ENCODE measurements around the gene GLRB.

The GLRB gene

GRCh38 chr4:157115613-157116335 is 39.8 kb downstream of the GLRB start:
- no peak overlapping the region for H3K4me3 ChIP-seq (ENCODE audit: low read depth, low read length)
- TF ChIP-seq CTCF (IDR thresholded peaks at IDR 0.05; ENCODE audit: low read depth, low read length, missing control alignments) = no peak
- no peak for DNase-seq (ENCODE audit: low read depth)

- no peak for DNase-seq (ENCODE audit: low read depth)
- TF ChIP-seq CTCF (IDR thresholded peaks at IDR 0.05; ENCODE audit: low read depth, low read length, missing control alignments) = no peak
- no peak overlapping the region for H3K4me3 ChIP-seq (ENCODE audit: low read depth, low read length)
These were observed 45.5 kb downstream of the GLRB start for GRCh38 chr4:157121401-157121800.

- TF ChIP-seq CTCF (IDR thresholded peaks at IDR 0.05; ENCODE audit: low read depth, low read length, missing control alignments) = no peak
- no peak overlapping the region for H3K4me3 ChIP-seq (ENCODE audit: low read depth, low read length)
- DNase-seq (ENCODE audit: low read depth) = no peak
These were observed 51.6 kb downstream of the GLRB start for GRCh38 chr4:157127571-157127970.

- DNase-seq (ENCODE audit: low read depth) = no peak
- TF ChIP-seq CTCF (IDR thresholded peaks at IDR 0.05; ENCODE audit: low read depth, low read length, missing control alignments) = no peak
- no peak overlapping the region for H3K4me3 ChIP-seq (ENCODE audit: low read depth, low read length)
These were observed 52.4 kb downstream of the GLRB start for GRCh38 chr4:157128395-157128794.

GRCh38 chr4:157141976-157142375 is 66.0 kb downstream of the GLRB start:
- DNase-seq (ENCODE audit: low read depth) = no peak
- no peak overlapping the region for H3K4me3 ChIP-seq (ENCODE audit: low read depth, low read length)
- TF ChIP-seq CTCF (IDR thresholded peaks at IDR 0.05; ENCODE audit: low read depth, low read length, missing control alignments) = no peak

GRCh38 chr4:157143369-157143768 is 67.4 kb downstream of the GLRB start:
- no peak for DNase-seq (ENCODE audit: low read depth)
- TF ChIP-seq CTCF (IDR thresholded peaks at IDR 0.05; ENCODE audit: low read depth, low read length, missing control alignments) = no peak

GRCh38 chr4:157151711-157152110 is 75.8 kb downstream of the GLRB start:
- no peak for TF ChIP-seq CTCF (IDR thresholded peaks at IDR 0.05; ENCODE audit: low read depth, low read length, missing control alignments)
- DNase-seq (ENCODE audit: low read depth) = no peak

More at GRCh38 chr4:157143369-157143768, 67.4 kb downstream of the GLRB start:
- H3K4me3 ChIP-seq (ENCODE audit: low read depth, low read length) = no peak overlapping the region

More at GRCh38 chr4:157151711-157152110, 75.8 kb downstream of the GLRB start:
- no peak overlapping the region for H3K4me3 ChIP-seq (ENCODE audit: low read depth, low read length)

All from GM12864 (cell line).